Gastroesophageal sphincter (tissue), 3 donors: ENCODE results near the gene SBK1.

Source experiments
- EP300 ChIP-seq: sonication (generic); formaldehyde crosslinking; IDR thresholded peaks from one replicate; pipeline ENCODE4 v1.6.1; 2017; ENCODE audit warnings: antibody characterized with exemption, mild to moderate bottlenecking
- POLR2A ChIP-seq, 2 donors: fragments of 450-650 bp; IDR thresholded peaks; one replicate each; pipeline ENCODE4 v1.6.1; 2017; ENCODE audit warnings: antibody characterized with exemption in 2 of 2, mild to moderate bottlenecking in 2 of 2, moderate library complexity in 1 of 2
- TF ChIP-seq, protein P1 (sequence below), 4 experiments: fragments of 200-600 bp in 2 of 4; fragments of 450-650 bp in 2 of 4; sonication (generic) in 1 of 4; IDR thresholded peaks; one replicate each; pipeline ENCODE4 v1.5.1; 2017 to 2019; ENCODE audit warnings: antibody characterized with exemption in 4 of 4, mild to moderate bottlenecking in 2 of 4, moderate library complexity in 2 of 4

DNA sequence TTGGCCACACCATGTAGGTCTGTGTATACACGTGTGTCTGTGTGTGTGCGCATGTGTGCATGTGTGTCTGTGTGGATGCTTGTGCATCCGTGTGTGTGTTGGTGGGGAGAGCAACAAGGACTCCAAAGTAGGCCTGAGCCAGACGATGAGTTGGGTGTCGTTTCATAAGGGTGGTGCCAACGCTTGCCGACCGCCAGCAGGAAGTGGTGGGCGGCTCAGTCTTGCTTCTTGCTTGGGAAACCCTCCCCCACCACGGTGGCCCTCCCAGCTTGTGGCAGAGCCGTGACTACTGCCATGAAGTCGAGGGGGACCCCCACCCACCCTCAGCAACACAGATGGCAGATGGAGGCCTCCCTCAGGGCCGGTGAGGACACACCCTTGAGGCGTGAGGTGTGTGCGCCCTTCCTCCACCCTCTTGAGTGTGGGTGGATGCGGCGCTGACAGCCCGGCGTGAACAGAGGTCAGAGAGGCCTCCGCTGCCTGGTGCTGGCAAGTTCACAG, 17.5 kb downstream of the SBK1 start:
- TF ChIP-seq, protein P1, sequence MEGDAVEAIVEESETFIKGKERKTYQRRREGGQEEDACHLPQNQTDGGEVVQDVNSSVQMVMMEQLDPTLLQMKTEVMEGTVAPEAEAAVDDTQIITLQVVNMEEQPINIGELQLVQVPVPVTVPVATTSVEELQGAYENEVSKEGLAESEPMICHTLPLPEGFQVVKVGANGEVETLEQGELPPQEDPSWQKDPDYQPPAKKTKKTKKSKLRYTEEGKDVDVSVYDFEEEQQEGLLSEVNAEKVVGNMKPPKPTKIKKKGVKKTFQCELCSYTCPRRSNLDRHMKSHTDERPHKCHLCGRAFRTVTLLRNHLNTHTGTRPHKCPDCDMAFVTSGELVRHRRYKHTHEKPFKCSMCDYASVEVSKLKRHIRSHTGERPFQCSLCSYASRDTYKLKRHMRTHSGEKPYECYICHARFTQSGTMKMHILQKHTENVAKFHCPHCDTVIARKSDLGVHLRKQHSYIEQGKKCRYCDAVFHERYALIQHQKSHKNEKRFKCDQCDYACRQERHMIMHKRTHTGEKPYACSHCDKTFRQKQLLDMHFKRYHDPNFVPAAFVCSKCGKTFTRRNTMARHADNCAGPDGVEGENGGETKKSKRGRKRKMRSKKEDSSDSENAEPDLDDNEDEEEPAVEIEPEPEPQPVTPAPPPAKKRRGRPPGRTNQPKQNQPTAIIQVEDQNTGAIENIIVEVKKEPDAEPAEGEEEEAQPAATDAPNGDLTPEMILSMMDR (IDR thresholded peaks at IDR 0.05): no peak
- TF ChIP-seq EP300: no peak
- TF ChIP-seq POLR2A (IDR thresholded peaks at IDR 0.05): no peak
